Mesodermal cell (in vitro differentiated cells): ENCODE measurements around the gene MBLAC1.
"Not testable (repeated sequence)": the region's sequence is repeated elsewhere in the genome, so short reads cannot be mapped to it uniquely, and the experiment has no call there.

Experiments used
- H3K27ac ChIP-seq: 2 replicates; pipeline ENCODE4 v1.7.0; 2013; ENCODE audit warnings: mild to moderate bottlenecking, low read depth, low read length, moderate library complexity; ENCODE audit not compliant: severe bottlenecking
- H3K36me3 ChIP-seq: 2 replicates; pipeline ENCODE4 v1.7.1; 2013; ENCODE audit warnings: mild to moderate bottlenecking, low read length, moderate library complexity; ENCODE audit not compliant: control insufficient read depth, insufficient read depth
- H3K4me1 ChIP-seq: one replicate; pipeline ENCODE4 v1.7.1; 2013; ENCODE audit warnings: mild to moderate bottlenecking, low read length; ENCODE audit not compliant: insufficient read depth, control insufficient read depth, poor library complexity, severe bottlenecking
- H3K4me3 ChIP-seq: 2 replicates; pipeline ENCODE4 v1.7.0; 2013; ENCODE audit warnings: low read length, control low read depth, mild to moderate bottlenecking; ENCODE audit not compliant: insufficient read depth, poor library complexity, severe bottlenecking; ENCODE audit errors: extremely low read depth
- H3K9me3 ChIP-seq: 2 replicates; pipeline ENCODE4 v1.7.1; 2013; ENCODE audit warnings: mild to moderate bottlenecking, low read length, moderate library complexity; ENCODE audit not compliant: control insufficient read depth
- WGBS, 2 experiments: methylation state at CpG; one replicate each; pipeline ENCODE4 v1.1.5; 2013; ENCODE audit warnings: missing lambda C conversion rate in 2 of 2; ENCODE audit not compliant: insufficient coverage in 2 of 2; 5-methylcytosine and 5-hydroxymethylcytosine counted together

MBLAC1 gene

GRCh38 chr7:100124301-100125230 lies 2.2 kb upstream of the MBLAC1 start:
- H3K9me3 ChIP-seq, result no peaks in the 10 kb centered on the region
- H3K4me1 ChIP-seq, result peaks cover 3% of the 10 kb centered on the region
- no peak overlapping the region for H3K4me3 ChIP-seq
- 100% methylated on average over 2 of the region's 4 CpGs; no CpG with 5 or more reads in 1 of the 2 experiments for whole genome bisulfite sequencing, 2 experiments
- no peak overlapping the region for H3K27ac ChIP-seq
- peaks cover 32% of the 10 kb centered on the region for H3K36me3 ChIP-seq

GRCh38 chr7:100126239-100126930 lies 382 bp upstream of the MBLAC1 start:
- peak overlapping the region; percentile 96 for H3K27ac ChIP-seq
- peak overlapping the region; percentile 84 for H3K4me3 ChIP-seq
- H3K36me3 ChIP-seq, result peaks cover 32% of the 10 kb centered on the region
- no peaks in the 10 kb centered on the region for H3K4me1 ChIP-seq
- no peaks in the 10 kb centered on the region for H3K9me3 ChIP-seq
- 16 to 21% methylated on average over 26 to 27 of the region's 29 CpGs for WGBS, 2 experiments

GRCh38 chr7:100127866-100128636 lies 1.3 kb downstream of the MBLAC1 start:
- no peak overlapping the region for H3K27ac ChIP-seq
- 8% methylated on average over 35 to 37 of the region's 37 CpGs for WGBS, 2 experiments
- H3K4me3 ChIP-seq, result peak overlapping the region; percentile 84
- H3K36me3 ChIP-seq, result peaks cover 23% of the 10 kb centered on the region
- no peaks in the 10 kb centered on the region for H3K9me3 ChIP-seq
- H3K4me1 ChIP-seq, result peaks cover 4% of the 10 kb centered on the region

- Histone ChIP-seq H3K36me3 (peaks cover 19% of the 10 kb centered on the region), H3K4me1 (peaks cover 4% of the 10 kb centered on the region), H3K4me3 (no peak overlapping the region), H3K27ac (no peak overlapping the region), H3K9me3 (no peaks in the 10 kb centered on the region)
- 57 to 88% methylated on average over 1 of the region's 1 CpG for WGBS, 2 experiments
Observed at GRCh38 chr7:100128637-100128963, 1.8 kb downstream of the MBLAC1 start.

GRCh38 chr7:100130220-100130607 lies 3.4 kb downstream of the MBLAC1 start:
- H3K36me3 ChIP-seq, H3K4me3 ChIP-seq, H3K27ac ChIP-seq, H3K9me3 ChIP-seq, H3K4me1 ChIP-seq: not testable (repeated sequence)
- WGBS, 2 experiments, result 89% methylated on average over 1 of the region's 1 CpG; no CpG with 5 or more reads in 1 of the 2 experiments

- no peaks in the 10 kb centered on the region for H3K36me3 ChIP-seq
- no peak overlapping the region for H3K4me3 ChIP-seq
- peaks cover 4% of the 10 kb centered on the region for H3K4me1 ChIP-seq
- H3K9me3 ChIP-seq, result no peaks in the 10 kb centered on the region
- 17% methylated on average over 23 to 24 of the region's 24 CpGs for WGBS, 2 experiments
- H3K27ac ChIP-seq, result no peak overlapping the region
Observed at GRCh38 chr7:100130608-100131453, 4.1 kb downstream of the MBLAC1 start.

GRCh38 chr7:100132126-100132525 lies 5.4 kb downstream of the MBLAC1 start:
- no peaks in the 10 kb centered on the region for H3K9me3 ChIP-seq
- H3K4me1 ChIP-seq, result peaks cover 4% of the 10 kb centered on the region
- no peaks in the 10 kb centered on the region for H3K36me3 ChIP-seq
- 81 to 83% methylated on average over 2 to 5 of the region's 7 CpGs for WGBS, 2 experiments
- no peak overlapping the region for H3K27ac ChIP-seq
- no peak overlapping the region for H3K4me3 ChIP-seq

- WGBS, 2 experiments, result 31 to 42% methylated on average over 1 to 2 of the region's 3 CpGs
- peak overlapping the region; percentile 53 for H3K27ac ChIP-seq
- no peaks in the 10 kb centered on the region for H3K36me3 ChIP-seq
- H3K9me3 ChIP-seq, result no peaks in the 10 kb centered on the region
- H3K4me1 ChIP-seq, result peaks cover 4% of the 10 kb centered on the region
- no peak overlapping the region for H3K4me3 ChIP-seq
Observed at GRCh38 chr7:100132697-100133151, 6.0 kb downstream of the MBLAC1 start.

- Histone ChIP-seq H3K4me1 (no peaks in the 10 kb centered on the region), H3K27ac (no peak overlapping the region), H3K36me3 (no peaks in the 10 kb centered on the region), H3K9me3 (no peaks in the 10 kb centered on the region), H3K4me3 (no peak overlapping the region)
- 90 to 93% methylated on average over 12 to 13 of the region's 13 CpGs for WGBS, 2 experiments
Observed at GRCh38 chr7:100137851-100138760, 11.3 kb downstream of the MBLAC1 start.
